ENCODE data around the gene GABRR1. TPM values are rescaled to one million over a fixed set of nuclear protein-coding genes. Genes with fewer than 3 reads are reported as not detected.

Gene GABRR1
- total and polyA plus RNA-seq, 2 experiments from 2014 or later, result 0.14 to 0.37 TPM

- no peak overlapping the region for H3K4me3 ChIP-seq
- no peak overlapping the region for H3K27ac Mint-ChIP-seq
- no peaks in the 10 kb centered on the region for H3K4me1 ChIP-seq (ENCODE audit: insufficient read depth)
- no peaks in the 10 kb centered on the region for H3K9me3 Mint-ChIP-seq
- H3K4me2 ChIP-seq, result no peak overlapping the region
- no peaks in the 10 kb centered on the region for H3K4me1 Mint-ChIP-seq
- no peaks in the 10 kb centered on the region for H3F3A ChIP-seq (replicated peaks; ENCODE audit: low read depth)
- H3K27ac ChIP-seq (ENCODE audit: low read depth), result no peak overlapping the region
- H3K4me3 Mint-ChIP-seq, result no peak overlapping the region
- DNase-seq (ENCODE audit: low spot score) (no peak), ATAC-seq (no peak; the same call in 2 of the 3 replicates)
- H3K9me2 ChIP-seq (ENCODE audit: insufficient read depth), result no peaks in the 10 kb centered on the region
- H3K36me3 Mint-ChIP-seq (ENCODE audit: low read depth), result no peaks in the 10 kb centered on the region
- H3K27me3 ChIP-seq (ENCODE audit: insufficient read depth), result no peaks in the 10 kb centered on the region
- peaks cover 4% of the 10 kb centered on the region for H3K27me3 Mint-ChIP-seq (ENCODE audit: insufficient read depth, low read depth, poor library complexity)
- H3K79me2 ChIP-seq (replicated peaks; ENCODE audit: insufficient read depth), result no peaks in the 10 kb centered on the region
- H2AFZ ChIP-seq, result peak overlapping the region; percentile 28; the same call in 1 of the 2 replicates
- no peaks in the 10 kb centered on the region for H4K20me1 ChIP-seq (replicated peaks; ENCODE audit: insufficient read depth)
- no peak for TF ChIP-seq CREB1 (CRISPR knock-in tag; IDR thresholded peaks at IDR 0.05; ENCODE audit: low read depth)
- TF ChIP-seq STAT1 (IDR thresholded peaks at IDR 0.05; ENCODE audit: unreplicated experiment), result no peak
- TF ChIP-seq JUNB (IDR thresholded peaks at IDR 0.05; ENCODE audit: unreplicated experiment), result no peak
- no peak for TF ChIP-seq ZNF114 (CRISPR knock-in tag; IDR thresholded peaks at IDR 0.05)
- TF ChIP-seq ETS1 (IDR thresholded peaks at IDR 0.05), result no peak
- no peak for TF ChIP-seq CTCF (conservative IDR thresholded peaks at IDR 0.05; ENCODE audit: low read depth in 2 of 2)
- TF ChIP-seq EZH2phosphoT487 (IDR thresholded peaks at IDR 0.05; ENCODE audit: unreplicated experiment), result no peak
- no peak for TF ChIP-seq NANOG (IDR thresholded peaks at IDR 0.05; ENCODE audit: borderline replicate concordance)
- no peak for TF ChIP-seq POLR2AphosphoS5 (IDR thresholded peaks at IDR 0.05; ENCODE audit: low read depth)
- TF ChIP-seq ZNF462 (CRISPR knock-in tag; IDR thresholded peaks at IDR 0.05), result no peak
- no peak for TF ChIP-seq REST (IDR thresholded peaks at IDR 0.05; ENCODE audit: unreplicated experiment)
- no peak for TF ChIP-seq EZH2 (IDR thresholded peaks at IDR 0.05; ENCODE audit: low read depth, unreplicated experiment)
- no peak for TF ChIP-seq ZNF331 (CRISPR knock-in tag; IDR thresholded peaks at IDR 0.05; ENCODE audit: low read depth)
- H3K36me3 ChIP-seq (ENCODE audit: insufficient read depth), result no peaks in the 10 kb centered on the region
Measured at GRCh38 chr6:89260310-89260709, 43.2 kb upstream of the GABRR1 start.
